HG03280 (cell line): ENCODE results near the gene HECTD4.

Source experiments
- ATAC-seq: cut with Tn5 transposase; IDR thresholded peaks from one replicate; pipeline ENCODE4 v1.9.1; 2021; ENCODE audit warnings: mild to moderate bottlenecking, moderate library complexity; ENCODE audit not compliant: unreplicated experiment

HECTD4 gene

GRCh38 chr12:112325622-112326207 is 56.5 kb downstream of the HECTD4 start:
- ATAC-seq: no peak

DNA sequence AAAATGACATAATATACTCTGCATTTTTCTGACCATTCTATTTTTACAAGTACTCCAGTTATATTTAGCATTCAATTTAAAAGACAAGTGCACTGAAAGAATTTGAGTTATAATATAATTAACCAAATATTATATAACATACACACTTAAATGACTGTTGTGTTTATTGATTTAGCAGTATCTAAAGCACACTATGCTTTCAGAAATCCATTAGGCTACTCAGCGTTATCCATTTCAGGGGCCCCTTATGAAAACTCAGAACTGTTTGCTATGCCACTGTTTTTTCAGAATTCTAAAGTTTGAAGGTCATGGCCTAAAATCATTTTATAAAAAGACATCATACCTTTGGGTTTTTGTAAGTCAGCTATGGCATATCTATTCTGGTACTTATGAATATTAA is 57.1 kb downstream of the HECTD4 start:
- ATAC-seq: no peak

- no peak for ATAC-seq
Observed at GRCh38 chr12:112322882-112323547, 59.2 kb downstream of the HECTD4 start.

GRCh38 chr12:112322441-112322840 is 59.8 kb downstream of the HECTD4 start:
- no peak for ATAC-seq

DNA sequence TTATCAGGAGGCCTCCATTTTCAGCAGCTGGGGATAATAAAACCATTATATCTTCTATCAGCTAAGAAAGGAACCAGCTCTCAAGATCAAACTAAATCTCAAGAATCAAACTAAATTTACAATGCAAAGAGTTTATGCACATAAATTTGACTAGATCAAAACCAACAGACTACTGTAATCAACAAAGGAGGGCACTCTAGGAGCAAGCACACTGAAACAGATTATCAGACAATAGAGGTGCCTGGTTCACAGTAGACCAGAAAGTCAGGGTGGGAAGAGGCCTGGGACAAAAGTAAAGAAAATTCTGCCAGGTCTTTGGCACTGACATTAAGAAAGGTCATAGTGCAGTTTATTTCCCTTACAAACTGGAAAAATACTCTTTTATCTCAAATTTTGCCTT is 61.0 kb downstream of the HECTD4 start:
- no peak for ATAC-seq

DNA sequence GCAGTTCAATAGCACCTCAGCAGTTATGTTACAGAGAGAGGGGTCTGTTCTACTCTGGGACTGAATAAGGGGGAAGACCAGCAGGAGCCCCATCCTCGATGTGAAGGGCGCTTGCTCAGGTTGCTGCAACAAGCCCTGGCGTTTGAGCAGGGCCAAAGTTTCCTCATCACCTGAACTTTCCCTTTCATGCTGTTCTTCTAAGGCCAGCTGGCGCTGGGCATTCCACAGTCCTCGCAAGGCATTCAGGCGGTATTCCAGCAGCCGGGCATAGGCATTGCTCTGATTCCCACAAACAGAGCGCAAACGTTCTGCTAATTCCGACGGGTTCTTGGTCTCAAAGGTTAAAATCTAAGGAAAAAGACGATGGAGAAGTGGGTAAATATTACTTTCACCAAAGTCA is 62.8 kb downstream of the HECTD4 start:
- no peak for ATAC-seq

GRCh38 chr12:112317481-112317880 is 64.8 kb downstream of the HECTD4 start:
- no peak for ATAC-seq

DNA sequence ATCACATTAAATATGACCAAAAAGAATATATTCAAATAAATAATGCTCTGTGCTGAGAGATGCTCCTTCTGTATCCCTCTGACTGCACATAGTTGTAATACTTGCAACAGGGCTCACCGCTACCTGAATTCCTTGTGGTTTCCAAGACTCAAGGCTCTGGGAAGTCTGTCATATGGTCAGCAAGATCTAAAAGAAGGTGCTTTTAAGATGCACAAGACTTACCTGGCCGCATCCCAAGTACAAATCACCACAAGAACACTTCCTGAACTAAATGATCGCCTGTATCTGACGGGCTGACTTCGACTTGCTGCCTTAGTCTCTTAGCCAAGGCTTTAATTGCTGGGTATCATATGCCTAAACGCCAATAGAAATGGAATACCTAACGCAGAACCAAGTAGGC is 67.2 kb downstream of the HECTD4 start:
- no peak for ATAC-seq

- no peak for ATAC-seq
Observed at GRCh38 chr12:112309797-112310196, 72.4 kb downstream of the HECTD4 start.

DNA sequence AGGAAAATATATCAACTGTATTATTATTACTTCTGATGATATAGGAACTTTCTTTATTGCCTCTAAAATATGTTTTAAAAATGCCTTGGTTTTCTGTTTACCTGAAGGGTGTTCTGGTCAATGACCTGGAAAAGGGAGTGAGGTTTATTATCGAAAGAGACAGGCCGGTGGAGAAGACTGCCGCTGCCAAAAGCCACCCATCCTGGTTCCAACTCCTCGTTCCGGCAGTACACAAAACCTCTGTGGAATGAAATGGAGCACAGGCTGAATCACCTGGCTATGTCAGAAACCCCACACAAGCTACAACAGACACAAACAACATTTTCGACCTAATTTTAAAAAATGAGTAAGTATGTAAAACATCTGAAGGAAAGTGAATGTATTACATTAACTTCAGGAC is 73.6 kb downstream of the HECTD4 start:
- ATAC-seq: no peak

DNA sequence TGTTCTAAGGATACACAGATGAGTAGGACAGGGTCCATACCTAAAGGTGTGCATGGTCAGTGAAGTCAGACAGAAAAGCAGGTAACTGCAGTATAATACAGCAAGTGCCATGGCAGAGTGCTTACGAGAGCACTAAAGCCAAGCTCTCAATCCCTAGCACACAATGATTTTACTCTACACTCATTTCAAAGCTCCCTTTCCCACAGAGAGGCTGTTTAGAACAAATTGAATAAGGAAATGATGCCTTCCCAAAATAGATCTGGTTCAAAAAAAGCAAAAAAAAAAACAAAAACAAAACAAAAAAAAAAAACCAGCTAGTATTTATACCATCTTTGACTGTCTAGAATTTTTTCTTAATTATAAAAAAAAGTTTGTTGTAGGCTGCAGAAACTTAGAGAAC is 74.1 kb downstream of the HECTD4 start:
- ATAC-seq: no peak

GRCh38 chr12:112307317-112308011 is 74.8 kb downstream of the HECTD4 start:
- no peak for ATAC-seq

GRCh38 chr12:112305951-112306350 is 76.3 kb downstream of the HECTD4 start:
- ATAC-seq: no peak

- ATAC-seq: no peak
Observed at GRCh38 chr12:112304436-112304835, 77.8 kb downstream of the HECTD4 start.

GRCh38 chr12:112303799-112304198 is 78.4 kb downstream of the HECTD4 start:
- no peak for ATAC-seq

- peak; percentile 99 for ATAC-seq
Observed at GRCh38 chr12:112303004-112303403, 79.2 kb downstream of the HECTD4 start.

- ATAC-seq: no peak
Observed at GRCh38 chr12:112299704-112300103, 82.5 kb downstream of the HECTD4 start.

- ATAC-seq: no peak
Observed at GRCh38 chr12:112297188-112297587, 85.0 kb downstream of the HECTD4 start.

DNA sequence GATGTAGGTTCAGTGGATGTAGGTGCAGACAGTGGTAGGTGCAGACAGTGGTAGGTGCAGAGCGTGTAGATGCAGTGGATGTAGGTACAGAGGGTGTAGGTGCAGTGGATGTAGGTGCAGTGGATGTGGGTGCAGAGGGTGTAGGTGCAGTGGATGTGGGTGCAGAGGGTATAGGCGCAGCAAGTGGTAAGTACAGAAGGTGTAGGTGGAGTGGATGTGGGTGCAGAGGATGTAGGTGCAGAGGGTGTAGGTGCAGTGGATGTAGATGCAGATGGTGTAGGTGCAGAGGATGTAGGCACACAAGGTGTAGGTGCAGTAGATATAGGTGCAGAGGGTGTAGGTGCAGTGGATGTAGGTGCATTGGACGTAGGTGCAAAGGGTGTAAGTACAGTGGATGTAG is 86.0 kb downstream of the HECTD4 start:
- ATAC-seq: no peak

- no peak for ATAC-seq
Observed at GRCh38 chr12:112294793-112295192, 87.4 kb downstream of the HECTD4 start.

GRCh38 chr12:112288638-112289037 is 93.6 kb downstream of the HECTD4 start:
- no peak for ATAC-seq
